Muscle layer of duodenum (tissue), 2 donors: ENCODE results near the gene ZNF536.

Source experiments
- H3K27ac ChIP-seq: one replicate; pipeline ENCODE4 v1.7.0; 2013; ENCODE audit warnings: mild to moderate bottlenecking, low read length
- H3K27me3 ChIP-seq: one replicate; pipeline ENCODE4 v1.7.0; 2013; ENCODE audit warnings: low read depth, mild to moderate bottlenecking, control low read depth, low read length
- H3K36me3 ChIP-seq, 2 donors: one replicate each; pipeline ENCODE4 v1.7.0; 2013; ENCODE audit warnings: low read length in 2 of 2, control low read depth in 1 of 2, mild to moderate bottlenecking in 1 of 2; ENCODE audit not compliant: insufficient read depth in 2 of 2, control insufficient read depth in 1 of 2
- H3K4me1 ChIP-seq, 2 donors: one replicate each; pipeline ENCODE4 v1.7.0; 2013; ENCODE audit warnings: low read length in 2 of 2, mild to moderate bottlenecking in 2 of 2, control low read depth in 1 of 2, moderate library complexity in 1 of 2; ENCODE audit not compliant: insufficient read depth in 2 of 2, control insufficient read depth in 1 of 2
- H3K4me3 ChIP-seq, 2 donors: one replicate each; pipeline ENCODE4 v1.7.0; 2013; ENCODE audit warnings: low read length in 2 of 2, low read depth in 1 of 2, mild to moderate bottlenecking in 1 of 2
- H3K9me3 ChIP-seq, 2 donors: one replicate each; pipeline ENCODE4 v1.7.0; 2013; ENCODE audit warnings: low read length in 2 of 2, control low read depth in 1 of 2, mild to moderate bottlenecking in 1 of 2; ENCODE audit not compliant: control insufficient read depth in 1 of 2
- donor health status: healthy.

Gene ZNF536

GRCh38 chr19:30333291-30334065 lies 38.7 kb upstream of the ZNF536 start:
- no peaks in the 10 kb centered on the region for H3K36me3 ChIP-seq
- no peak overlapping the region for H3K27ac ChIP-seq
- no peaks in the 10 kb centered on the region for H3K9me3 ChIP-seq
- H3K4me3 ChIP-seq: no peak overlapping the region
- H3K4me1 ChIP-seq: no peaks in the 10 kb centered on the region
- H3K27me3 ChIP-seq: no peaks in the 10 kb centered on the region

DNA sequence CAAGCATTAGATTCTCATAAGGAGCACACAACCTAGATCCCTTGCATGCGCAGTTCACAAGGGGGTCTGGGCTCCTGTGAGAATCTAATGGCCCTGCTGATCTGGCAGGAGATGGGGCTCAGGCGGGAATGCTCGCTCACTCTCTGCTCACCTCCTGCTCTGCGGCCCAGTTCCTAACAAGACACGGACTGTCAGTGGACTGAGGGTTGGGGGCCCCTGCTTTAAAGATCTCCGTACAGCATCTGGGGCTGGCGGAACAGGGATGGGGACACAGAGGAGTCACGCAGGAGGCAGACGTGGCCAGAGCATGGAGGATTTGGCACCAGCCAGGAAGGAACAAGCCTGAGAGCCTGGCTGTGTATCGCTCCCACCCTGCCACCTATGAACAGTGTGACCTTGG lies 37.3 kb upstream of the ZNF536 start:
- H3K27me3 ChIP-seq: no peaks in the 10 kb centered on the region
- no peaks in the 10 kb centered on the region for H3K36me3 ChIP-seq
- no peaks in the 10 kb centered on the region for H3K9me3 ChIP-seq
- H3K27ac ChIP-seq: no peak overlapping the region
- H3K4me1 ChIP-seq: no peaks in the 10 kb centered on the region
- H3K4me3 ChIP-seq: no peak overlapping the region

- Histone ChIP-seq H3K27ac (no peak overlapping the region), H3K27me3 (no peaks in the 10 kb centered on the region), H3K4me1 (no peaks in the 10 kb centered on the region), H3K36me3 (no peaks in the 10 kb centered on the region), H3K9me3 (no peaks in the 10 kb centered on the region), H3K4me3 (no peak overlapping the region)
Observed at GRCh38 chr19:30335306-30335886, 36.8 kb upstream of the ZNF536 start.

DNA sequence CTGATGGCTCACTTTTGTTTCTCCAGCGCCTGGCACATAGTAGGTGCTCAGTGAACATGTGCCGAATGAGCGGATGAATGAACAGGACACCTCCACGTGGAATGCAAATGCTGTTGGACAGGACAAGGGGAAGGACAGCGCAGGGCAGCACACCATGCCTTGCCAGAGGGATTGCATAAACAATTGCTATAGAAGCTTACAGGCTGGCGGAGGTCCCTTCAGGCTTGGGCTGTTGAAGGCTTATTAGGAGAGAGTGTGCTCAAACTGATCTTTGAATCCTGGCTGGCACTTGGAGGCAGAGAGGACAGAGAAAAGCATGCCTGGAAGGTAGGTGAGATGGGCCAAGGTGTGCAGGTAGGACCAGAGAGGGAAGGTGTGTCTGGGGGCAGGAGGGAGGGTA lies 35.9 kb upstream of the ZNF536 start:
- Histone ChIP-seq H3K36me3 (no peaks in the 10 kb centered on the region), H3K4me3 (no peak overlapping the region), H3K4me1 (no peaks in the 10 kb centered on the region), H3K9me3 (no peaks in the 10 kb centered on the region), H3K27ac (no peak overlapping the region), H3K27me3 (no peaks in the 10 kb centered on the region)

- H3K27me3 ChIP-seq: no peaks in the 10 kb centered on the region
- no peaks in the 10 kb centered on the region for H3K4me1 ChIP-seq
- no peaks in the 10 kb centered on the region for H3K9me3 ChIP-seq
- H3K4me3 ChIP-seq: no peak overlapping the region
- H3K36me3 ChIP-seq: no peaks in the 10 kb centered on the region
- no peak overlapping the region for H3K27ac ChIP-seq
Observed at GRCh38 chr19:30338041-30338456, 34.1 kb upstream of the ZNF536 start.

DNA sequence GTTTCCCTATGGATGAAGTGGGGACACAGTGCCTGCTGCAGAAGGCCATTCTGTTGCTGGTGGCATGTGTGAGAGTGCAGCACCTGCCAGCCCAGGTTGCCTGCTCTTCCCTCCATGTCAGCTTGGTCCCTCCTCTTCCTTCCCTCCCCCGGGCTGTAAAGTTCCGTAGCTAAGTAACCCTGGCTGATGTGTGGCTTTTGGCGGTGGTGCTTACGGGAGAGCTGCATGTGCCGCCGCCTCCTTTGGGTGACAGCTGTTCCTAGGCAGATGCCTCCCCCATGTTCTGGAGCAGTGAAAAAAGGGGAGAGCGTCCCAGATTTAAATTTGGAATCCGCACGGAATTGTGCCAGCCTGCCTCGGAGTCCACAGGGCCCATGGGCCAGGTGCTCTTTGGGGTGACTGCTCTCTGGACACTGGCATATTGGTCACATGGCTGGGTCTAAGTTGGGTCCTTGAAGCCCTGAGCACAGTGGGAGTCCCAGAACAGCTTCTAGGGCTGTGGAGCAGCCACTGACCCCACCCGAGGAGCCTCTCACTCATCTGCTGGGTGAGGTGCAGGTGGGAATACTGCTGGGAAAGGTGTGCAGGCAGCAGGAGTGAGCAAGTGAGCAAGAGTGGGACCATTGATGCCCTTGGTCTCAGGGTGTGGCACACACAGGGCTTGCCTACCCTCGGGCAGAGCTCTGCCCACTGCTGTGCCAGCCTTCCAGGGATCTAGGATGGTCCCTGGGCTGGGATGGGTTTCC lies 33.1 kb upstream of the ZNF536 start:
- Histone ChIP-seq H3K27ac (no peak overlapping the region), H3K9me3 (no peaks in the 10 kb centered on the region)

GRCh38 chr19:30339624-30340525 lies 32.3 kb upstream of the ZNF536 start:
- Histone ChIP-seq H3K27me3 (no peaks in the 10 kb centered on the region), H3K27ac (no peak overlapping the region), H3K36me3 (no peaks in the 10 kb centered on the region), H3K4me3 (no peak overlapping the region), H3K9me3 (no peaks in the 10 kb centered on the region), H3K4me1 (no peaks in the 10 kb centered on the region)

More for the DNA sequence above, 33.1 kb upstream of the ZNF536 start:
- no peaks in the 10 kb centered on the region for H3K4me1 ChIP-seq
- H3K36me3 ChIP-seq: no peaks in the 10 kb centered on the region
- no peak overlapping the region for H3K4me3 ChIP-seq
- no peaks in the 10 kb centered on the region for H3K27me3 ChIP-seq

- Histone ChIP-seq H3K27me3 (no peaks in the 10 kb centered on the region), H3K4me1 (no peaks in the 10 kb centered on the region), H3K36me3 (no peaks in the 10 kb centered on the region), H3K4me3 (no peak overlapping the region), H3K9me3 (no peaks in the 10 kb centered on the region), H3K27ac (no peak overlapping the region)
Observed at GRCh38 chr19:30340771-30341561, 31.2 kb upstream of the ZNF536 start.

DNA sequence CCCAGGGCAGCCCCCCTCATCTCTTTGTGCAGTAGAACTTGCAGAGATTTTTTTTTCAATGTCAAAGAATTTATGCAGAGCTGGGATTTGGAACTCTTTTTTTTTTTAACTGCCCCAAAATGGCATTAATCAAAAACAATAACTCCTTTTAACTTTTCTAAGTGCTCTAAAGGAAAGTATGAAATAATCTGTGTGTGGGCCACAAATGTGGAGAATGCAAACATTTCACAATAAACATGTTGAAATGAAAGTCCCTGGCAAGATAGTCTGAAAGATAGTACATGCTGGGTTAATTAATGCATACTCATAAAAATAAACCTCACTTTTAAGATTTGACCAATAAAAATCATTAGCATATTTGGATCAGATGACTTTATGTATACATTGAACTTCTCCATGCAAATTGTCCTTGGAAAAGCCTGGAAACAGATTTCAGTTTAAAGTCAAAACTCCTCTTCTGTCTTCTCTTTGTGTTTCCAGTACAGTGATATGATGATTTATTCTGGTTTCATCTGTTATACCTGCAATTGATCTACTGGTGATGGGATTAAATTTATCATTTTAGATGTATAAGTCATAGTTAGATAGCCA lies 30.5 kb upstream of the ZNF536 start:
- Histone ChIP-seq H3K4me3 (no peak overlapping the region), H3K4me1 (no peaks in the 10 kb centered on the region), H3K9me3 (peaks cover 0 to 3% of the 10 kb centered on the region in 2 donors), H3K27me3 (no peaks in the 10 kb centered on the region), H3K36me3 (no peaks in the 10 kb centered on the region), H3K27ac (no peak overlapping the region)

DNA sequence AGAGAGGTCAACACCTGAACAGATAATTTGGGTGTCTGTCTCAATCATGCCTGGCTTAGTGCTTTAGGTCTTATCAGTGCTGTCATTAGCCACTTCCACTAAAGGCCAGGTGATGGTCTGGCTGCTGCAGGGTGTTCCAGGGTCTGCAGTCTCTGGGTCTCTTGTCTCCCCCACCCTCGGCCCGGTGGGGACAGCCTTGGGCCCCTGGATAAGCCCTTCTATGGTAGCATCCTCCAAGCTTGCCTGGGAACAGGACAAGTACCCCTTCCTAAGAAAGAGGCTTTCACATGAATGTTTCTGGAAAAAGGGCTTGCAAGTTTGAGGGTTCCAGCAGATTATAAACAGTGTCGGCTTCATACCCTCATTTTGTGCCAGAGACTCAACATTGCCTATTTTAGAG lies 29.3 kb upstream of the ZNF536 start:
- Histone ChIP-seq H3K27me3 (no peaks in the 10 kb centered on the region), H3K4me3 (no peak overlapping the region), H3K27ac (no peak overlapping the region), H3K36me3 (no peaks in the 10 kb centered on the region), H3K4me1 (no peaks in the 10 kb centered on the region), H3K9me3 (peaks cover 0 to 3% of the 10 kb centered on the region in 2 donors)
